HUES6 (cell line): ENCODE measurements around the gene UCN2.
A peak's percentile ranks its signal among the peaks of the same experiment; 100 is the strongest.

Experiments used
- H3K27ac ChIP-seq: 2 replicates; pipeline ENCODE4 v1.7.0; 2013; ENCODE audit warnings: low read depth, mild to moderate bottlenecking, low read length, inconsistent platforms
- H3K27me3 ChIP-seq: 2 replicates; pipeline ENCODE4 v1.6.1; 2013; ENCODE audit warnings: low read length; ENCODE audit not compliant: control insufficient read depth, insufficient read depth
- H3K36me3 ChIP-seq: 2 replicates; pipeline ENCODE4 v1.6.1; 2013; ENCODE audit warnings: low read length; ENCODE audit not compliant: control insufficient read depth, insufficient read depth
- H3K4me1 ChIP-seq: 2 replicates; pipeline ENCODE4 v1.6.1; 2013; ENCODE audit warnings: low read length; ENCODE audit not compliant: control insufficient read depth, insufficient read depth
- H3K4me3 ChIP-seq: 2 replicates; pipeline ENCODE4 v1.5.1; 2013; ENCODE audit warnings: low read depth, low read length
- H3K9ac ChIP-seq: one replicate; pipeline ENCODE4 v1.6.1; 2013; ENCODE audit warnings: mild to moderate bottlenecking, low read length
- H3K9me3 ChIP-seq: 2 replicates; pipeline ENCODE4 v1.6.1; 2013; ENCODE audit warnings: low read depth, low read length; ENCODE audit not compliant: control insufficient read depth, insufficient read depth

UCN2 gene, protein sequence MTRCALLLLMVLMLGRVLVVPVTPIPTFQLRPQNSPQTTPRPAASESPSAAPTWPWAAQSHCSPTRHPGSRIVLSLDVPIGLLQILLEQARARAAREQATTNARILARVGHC

DNA sequence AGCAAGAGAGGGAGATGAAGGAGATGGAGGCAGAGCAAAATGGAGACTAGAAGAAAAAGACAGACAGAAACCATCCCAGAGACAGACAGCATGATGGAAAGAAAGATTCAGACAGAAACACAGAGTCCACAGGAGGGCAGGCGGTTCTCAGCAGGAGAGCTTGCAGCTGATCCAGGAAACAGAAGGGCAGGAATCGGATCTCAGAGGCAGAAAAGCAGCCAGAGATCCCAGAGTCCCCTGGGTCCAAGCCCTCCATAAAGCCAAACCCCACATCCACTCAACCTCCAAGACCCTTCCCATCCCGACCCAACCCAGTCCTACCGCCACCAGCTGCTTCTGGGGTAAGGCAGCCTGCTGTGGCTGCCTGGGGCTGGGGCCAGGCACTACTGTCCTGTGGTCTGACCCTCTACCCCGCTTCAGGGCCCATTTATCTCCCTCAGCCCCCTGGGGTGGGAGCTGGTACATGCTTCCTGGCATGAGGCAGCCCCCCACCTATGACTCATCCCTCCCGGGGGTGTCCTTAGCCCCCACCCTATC lies at the start of gene UCN2:
Gene UCN2 (minus strand): TSS at position 400 of the 537 bp plus-strand sequence. CDS start 657 bp downstream, outside the sequence.
- H3K36me3 ChIP-seq: peaks cover 54% of the 10 kb centered on the region
- no peak within 1 kb of the TSS for H3K4me3 ChIP-seq
- H3K27ac ChIP-seq: peak within 1 kb of the TSS; percentile 44; the same call in 1 of the 2 replicates
- peaks cover 43% of the 10 kb centered on the region for H3K4me1 ChIP-seq
- H3K9me3 ChIP-seq: no peaks in the 10 kb centered on the region
- peak within 1 kb of the TSS; percentile 34 for H3K9ac ChIP-seq
- no peaks in the 10 kb centered on the region for H3K27me3 ChIP-seq

DNA sequence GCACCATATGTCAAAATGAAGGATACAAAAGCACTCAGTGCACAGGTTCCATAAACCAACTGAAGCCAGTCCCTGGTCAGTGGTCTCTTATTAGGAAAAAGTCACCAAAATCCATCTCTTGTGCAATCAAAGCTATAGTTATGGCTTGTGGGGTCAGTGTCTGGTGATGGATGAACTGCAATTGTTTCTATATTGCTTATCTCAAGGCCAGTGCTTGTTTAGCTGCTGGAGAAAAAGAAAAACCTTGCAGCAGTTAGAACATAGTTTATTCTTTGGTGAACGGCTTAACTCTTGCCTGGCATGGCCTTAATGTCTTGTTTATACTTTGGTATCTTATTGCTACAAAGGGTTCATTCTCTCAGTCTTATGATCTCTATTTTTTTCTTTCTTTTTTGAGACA lies 48.7 kb upstream of the UCN2 start:
- Histone ChIP-seq H3K4me3 (no peak overlapping the region), H3K36me3 (peaks cover 10% of the 10 kb centered on the region), H3K9ac (no peak overlapping the region), H3K27ac (no peak overlapping the region), H3K9me3 (peaks cover 10% of the 10 kb centered on the region), H3K4me1 (0 out of 2 replicates have a peak, but pooled peaks cover 5% of the 10 kb centered on the region), H3K27me3 (no peaks in the 10 kb centered on the region; the same call in 1 of the 2 replicates)

DNA sequence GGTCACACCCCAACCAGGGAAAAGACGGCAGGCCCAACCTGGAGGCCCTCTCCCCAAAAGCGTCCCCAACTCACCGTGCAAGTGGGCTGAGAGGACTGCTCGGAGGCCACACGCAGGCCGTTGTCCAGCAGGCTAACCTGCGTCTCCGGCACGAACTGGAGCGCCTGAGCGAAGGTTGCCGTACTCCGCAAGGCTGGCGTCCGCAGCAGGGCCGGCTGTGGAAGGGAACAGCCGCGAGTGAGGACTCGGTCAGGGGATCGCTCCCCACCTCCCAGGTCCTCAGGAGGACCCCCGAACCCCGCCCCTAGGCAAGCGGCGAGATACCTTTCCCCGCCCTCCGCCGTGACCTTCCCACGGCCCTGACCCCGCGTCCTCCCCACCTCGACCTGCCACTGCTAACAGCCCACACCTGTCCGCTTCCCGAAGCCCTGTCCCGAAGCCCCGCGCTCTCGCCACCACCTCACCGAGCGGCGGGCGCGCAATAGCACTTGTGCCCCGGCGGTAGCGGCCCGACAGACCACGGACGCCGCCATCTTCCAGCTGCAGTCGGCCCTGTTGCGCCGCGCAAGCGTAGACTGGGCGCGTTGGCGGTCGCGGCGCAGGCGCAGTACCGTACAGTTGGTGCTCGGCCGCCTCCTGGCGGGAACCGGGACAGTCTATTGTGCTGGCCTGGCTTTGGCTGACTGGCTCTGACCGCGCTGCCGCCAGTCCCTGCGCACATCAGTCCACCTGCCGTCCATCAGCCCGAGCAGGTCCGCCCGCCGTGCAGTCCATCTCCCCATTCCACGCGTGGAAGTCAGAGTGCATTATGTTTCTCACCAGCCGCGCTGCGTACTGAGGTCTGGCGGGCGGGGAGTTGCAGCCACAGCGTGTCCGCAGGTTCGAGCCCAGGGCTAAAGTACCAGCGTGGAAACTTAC lies 45.8 kb upstream of the UCN2 start, which contains the start of gene UQCRC1:
Gene UQCRC1 (minus strand): TSS at position 559 of the 918 bp plus-strand sequence. CDS start 26 bp downstream, at position 533.
- Histone ChIP-seq H3K36me3 (peaks cover 30% of the 10 kb centered on the region), H3K4me3 (peak within 1 kb of the TSS; percentile 96), H3K27me3 (no peaks in the 10 kb centered on the region; the same call in 1 of the 2 replicates), H3K27ac (peak within 1 kb of the TSS; percentile 87), H3K4me1 (0 out of 2 replicates have a peak, but pooled peaks cover 5% of the 10 kb centered on the region), H3K9me3 (no peaks in the 10 kb centered on the region), H3K9ac (peak within 1 kb of the TSS; percentile 95)

DNA sequence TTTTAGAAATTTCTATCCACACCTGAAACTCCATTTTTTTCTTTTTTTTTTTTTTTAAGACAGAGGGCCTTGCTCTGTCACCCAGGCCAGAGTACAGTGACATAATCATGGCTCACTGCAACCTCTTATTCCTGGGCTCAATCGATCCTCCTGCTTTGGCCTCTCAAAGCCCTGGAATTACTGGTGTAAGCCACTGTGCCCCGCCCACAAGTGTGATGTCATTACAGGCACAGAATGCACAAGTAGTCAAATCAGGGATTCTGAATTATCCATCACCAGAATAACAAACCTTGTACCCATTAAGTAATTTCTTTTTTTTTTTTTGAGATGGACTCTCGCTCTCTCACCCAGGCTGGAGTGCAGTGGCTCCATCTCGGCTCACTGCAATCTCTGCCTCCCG lies 43.9 kb upstream of the UCN2 start:
- H3K27ac ChIP-seq: no peak overlapping the region

DNA sequence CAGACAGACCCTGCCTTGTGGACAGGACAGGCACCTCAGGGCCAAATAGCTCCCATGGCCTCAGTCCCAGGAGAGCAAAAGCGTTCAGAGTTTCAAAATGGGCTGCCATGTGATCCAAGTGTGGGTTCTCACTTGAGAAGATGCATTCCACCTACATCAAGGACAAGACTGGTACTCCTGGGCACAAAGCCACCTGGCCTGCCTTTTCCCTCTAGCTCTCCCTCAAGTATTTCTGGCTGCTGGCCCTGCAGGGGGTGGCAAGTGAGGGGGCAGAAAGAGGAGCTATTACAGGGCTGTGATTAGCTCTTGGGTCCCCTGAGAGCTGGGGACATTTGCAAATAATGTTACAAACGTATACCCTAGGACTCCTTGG lies 38.0 kb upstream of the UCN2 start:
- Histone ChIP-seq H3K9ac (no peak overlapping the region), H3K27ac (no peak overlapping the region), H3K27me3 (no peaks in the 10 kb centered on the region), H3K36me3 (peaks cover 95% of the 10 kb centered on the region), H3K4me3 (no peak overlapping the region), H3K4me1 (peaks cover 26% of the 10 kb centered on the region; the same call in 1 of the 2 replicates), H3K9me3 (no peaks in the 10 kb centered on the region)

More for the DNA sequence above, 43.9 kb upstream of the UCN2 start:
- no peak overlapping the region for H3K9ac ChIP-seq
- peaks cover 48% of the 10 kb centered on the region for H3K36me3 ChIP-seq
- no peaks in the 10 kb centered on the region; the same call in 1 of the 2 replicates for H3K27me3 ChIP-seq
- H3K4me3 ChIP-seq: no peak overlapping the region
- 0 out of 2 replicates have a peak, but pooled peaks cover 5% of the 10 kb centered on the region for H3K4me1 ChIP-seq
- H3K9me3 ChIP-seq: no peaks in the 10 kb centered on the region

DNA sequence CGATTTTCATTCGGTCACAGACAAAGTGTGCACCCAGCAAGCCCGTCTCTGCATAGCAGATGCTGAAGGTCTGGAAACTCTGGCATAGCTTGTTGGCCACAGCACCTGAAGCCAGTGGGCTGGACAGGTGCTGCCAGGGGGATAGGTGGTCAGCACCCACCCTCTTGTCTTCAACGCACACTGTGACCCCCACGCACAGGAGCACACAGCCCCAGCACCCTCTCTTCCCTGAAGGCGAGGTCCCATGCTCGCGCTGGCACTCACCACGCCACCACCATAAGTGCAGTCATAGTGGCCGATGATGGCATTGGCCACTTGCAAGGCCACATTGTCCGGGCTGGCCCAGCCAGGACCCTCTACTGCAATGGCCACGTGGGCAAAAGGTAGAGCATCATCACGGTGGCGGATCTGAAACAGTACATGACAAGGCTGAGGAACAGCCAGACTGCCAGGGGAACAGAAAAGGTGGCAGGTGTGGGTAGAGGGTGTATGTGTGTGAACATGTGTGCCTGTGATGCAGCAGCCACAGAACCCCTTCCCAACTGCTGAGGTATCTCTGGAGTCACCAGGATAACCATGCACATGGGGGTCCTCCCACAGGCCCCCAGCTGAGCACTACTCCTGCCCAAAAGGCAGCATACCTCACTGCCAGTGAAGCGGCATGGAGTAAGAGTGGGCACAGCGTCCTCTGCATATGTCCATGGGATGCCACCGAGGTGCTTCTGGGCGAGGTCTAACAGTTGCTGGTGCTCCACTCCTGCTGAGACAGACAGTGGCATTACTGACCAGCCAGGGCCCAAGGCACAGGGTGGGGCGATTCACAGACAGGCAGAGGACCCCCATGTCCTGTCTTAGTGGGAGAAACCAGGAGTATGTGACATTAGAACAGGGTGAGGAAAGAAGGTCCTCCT lies 37.4 kb upstream of the UCN2 start:
- no peak overlapping the region for H3K27ac ChIP-seq
- H3K9me3 ChIP-seq: no peaks in the 10 kb centered on the region
- no peaks in the 10 kb centered on the region for H3K27me3 ChIP-seq
- peaks cover 92% of the 10 kb centered on the region for H3K36me3 ChIP-seq
- no peak overlapping the region for H3K4me3 ChIP-seq
- peaks cover 32% of the 10 kb centered on the region for H3K4me1 ChIP-seq
- H3K9ac ChIP-seq: no peak overlapping the region

DNA sequence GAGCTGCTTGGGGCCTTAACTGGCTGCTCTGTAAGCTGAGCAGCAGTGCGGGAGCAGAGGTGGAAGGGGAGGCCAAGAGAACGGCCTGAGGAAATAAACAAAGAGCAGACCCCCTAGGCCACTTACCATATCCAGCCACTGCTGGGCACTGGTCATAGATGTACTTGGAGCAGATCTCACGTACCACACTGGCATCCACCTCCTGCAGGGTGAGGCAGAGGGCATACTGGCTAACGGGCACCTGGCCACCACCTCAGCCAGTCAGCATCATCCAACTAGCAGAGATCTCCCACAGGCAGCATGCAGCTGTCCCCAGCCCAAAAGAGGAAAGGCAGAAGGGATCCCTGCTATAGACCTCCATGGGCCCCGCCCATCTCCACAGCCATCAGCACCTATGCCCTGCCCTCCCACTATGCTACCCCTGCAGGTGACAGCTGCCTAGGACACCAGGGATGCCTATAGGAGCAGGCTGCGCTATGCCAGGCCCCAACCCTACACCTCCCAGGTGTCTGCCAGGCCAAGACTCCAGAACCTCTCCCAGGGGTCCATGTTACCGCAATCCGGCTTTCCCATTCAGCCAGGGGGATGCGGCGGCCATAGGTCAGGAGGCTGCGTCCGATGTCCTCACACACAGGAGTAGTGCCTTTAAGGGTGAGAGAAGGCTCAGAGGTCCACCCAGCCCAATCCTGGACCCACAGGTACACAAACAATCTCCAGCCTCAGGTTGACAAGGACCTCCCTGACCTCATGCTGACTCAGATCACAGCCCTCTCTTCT lies 36.1 kb upstream of the UCN2 start:
- H3K36me3 ChIP-seq: peaks cover 79% of the 10 kb centered on the region
- no peaks in the 10 kb centered on the region for H3K9me3 ChIP-seq

DNA sequence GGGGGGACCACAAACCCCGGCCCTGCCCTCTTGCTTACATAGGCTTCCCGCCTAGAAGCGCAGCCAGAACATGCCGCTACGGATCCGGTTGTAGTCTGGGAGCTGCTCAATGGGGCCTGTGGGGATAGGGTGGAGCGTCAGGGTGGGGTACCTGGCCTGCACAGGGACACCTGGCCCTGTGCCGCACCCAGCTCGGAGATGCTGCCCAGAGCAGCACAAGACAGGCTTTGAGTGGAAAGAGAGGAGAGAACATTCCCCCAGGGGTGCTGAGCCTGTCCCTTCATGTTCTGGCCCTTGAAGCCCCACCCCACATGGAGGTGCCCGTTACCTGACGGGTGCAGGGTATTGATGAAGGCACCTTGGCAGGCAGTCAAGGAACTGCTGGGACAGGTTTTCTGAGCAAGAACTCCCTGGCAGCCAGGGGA lies 35.5 kb upstream of the UCN2 start:
- peaks cover 46% of the 10 kb centered on the region for H3K4me1 ChIP-seq
- no peaks in the 10 kb centered on the region for H3K9me3 ChIP-seq
- peaks cover 73% of the 10 kb centered on the region for H3K36me3 ChIP-seq
- H3K27me3 ChIP-seq: peaks cover 7% of the 10 kb centered on the region; the same call in 1 of the 2 replicates
- peak overlapping the region; percentile 68; the same call in 1 of the 2 replicates for H3K27ac ChIP-seq
- peak overlapping the region; percentile 29 for H3K9ac ChIP-seq
- no peak overlapping the region for H3K4me3 ChIP-seq

More for the DNA sequence above, 36.1 kb upstream of the UCN2 start:
- no peak overlapping the region for H3K27ac ChIP-seq
- H3K9ac ChIP-seq: no peak overlapping the region
- H3K4me1 ChIP-seq: peaks cover 40% of the 10 kb centered on the region
- H3K27me3 ChIP-seq: peaks cover 1% of the 10 kb centered on the region; the same call in 1 of the 2 replicates
- H3K4me3 ChIP-seq: no peak overlapping the region

DNA sequence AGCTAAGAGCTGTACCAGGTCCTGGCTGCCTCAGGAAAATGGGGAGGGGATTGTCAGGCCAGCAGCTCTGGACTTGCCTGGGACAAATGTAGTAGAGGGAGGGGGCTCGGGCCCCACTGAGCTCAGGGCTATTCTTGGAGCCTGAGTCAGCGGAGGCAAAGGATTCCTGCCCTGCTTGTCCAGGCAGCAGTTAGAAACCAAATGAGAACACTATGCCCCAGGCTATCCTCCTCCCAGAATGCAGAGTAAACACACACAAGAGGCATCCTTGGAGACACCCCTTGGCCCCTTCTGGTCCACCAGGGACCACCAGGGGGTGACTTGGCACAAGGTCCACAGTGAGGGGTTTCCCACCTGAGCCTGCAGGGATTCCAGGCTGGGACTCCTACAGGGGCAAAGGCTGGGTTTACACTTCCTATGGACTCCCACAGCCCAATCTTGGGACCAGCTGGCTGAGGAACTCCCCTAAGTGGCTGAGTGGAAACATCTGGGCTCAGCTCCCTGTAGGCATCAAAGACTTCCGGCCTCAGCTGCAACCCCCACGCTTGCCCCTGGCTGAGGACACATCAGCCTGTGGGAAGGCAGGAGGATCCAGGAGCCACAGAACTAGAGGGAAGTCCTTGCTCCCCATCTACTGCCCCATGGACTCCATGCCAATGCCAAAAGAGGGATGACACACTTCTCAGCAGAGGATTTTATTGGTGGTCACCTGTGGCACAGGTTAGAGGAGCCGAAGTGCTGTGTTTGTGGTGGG lies 34.9 kb upstream of the UCN2 start:
- Histone ChIP-seq H3K9ac (peak overlapping the region; percentile 29), H3K4me1 (peaks cover 48% of the 10 kb centered on the region), H3K36me3 (peaks cover 68% of the 10 kb centered on the region), H3K27ac (peak overlapping the region; percentile 68; the same call in 1 of the 2 replicates), H3K9me3 (no peaks in the 10 kb centered on the region), H3K27me3 (peaks cover 7% of the 10 kb centered on the region; the same call in 1 of the 2 replicates), H3K4me3 (no peak overlapping the region)
